Cardiac fibroblast (primary cell): Measurements from ENCODE around the gene DGUOK.
A peak's percentile ranks its signal among the peaks of the same experiment; 100 is the strongest.

Experiments used
- DNase-seq, 2 donors: peaks; one replicate each; pipeline versions ENCODE4 v3.0.0 to v3.0.0-alpha.2; 2010; ENCODE audit warnings: low read depth in 2 of 2
- H3K4me3 ChIP-seq, 2 donors: replicated peaks in 1 of 2; 1 replicate in 1 of 2; 2 replicates in 1 of 2; pipeline ENCODE4 v1.5.1; 2011; ENCODE audit warnings: low read depth in 2 of 2, low read length in 2 of 2, mild to moderate bottlenecking in 2 of 2, moderate library complexity in 1 of 2
- TF ChIP-seq, protein P1 (sequence below): IDR thresholded peaks from one replicate; pipeline ENCODE4 v1.5.1; 2011; ENCODE audit warnings: low read depth, mild to moderate bottlenecking, low read length, inconsistent platforms

The DGUOK gene

DNA sequence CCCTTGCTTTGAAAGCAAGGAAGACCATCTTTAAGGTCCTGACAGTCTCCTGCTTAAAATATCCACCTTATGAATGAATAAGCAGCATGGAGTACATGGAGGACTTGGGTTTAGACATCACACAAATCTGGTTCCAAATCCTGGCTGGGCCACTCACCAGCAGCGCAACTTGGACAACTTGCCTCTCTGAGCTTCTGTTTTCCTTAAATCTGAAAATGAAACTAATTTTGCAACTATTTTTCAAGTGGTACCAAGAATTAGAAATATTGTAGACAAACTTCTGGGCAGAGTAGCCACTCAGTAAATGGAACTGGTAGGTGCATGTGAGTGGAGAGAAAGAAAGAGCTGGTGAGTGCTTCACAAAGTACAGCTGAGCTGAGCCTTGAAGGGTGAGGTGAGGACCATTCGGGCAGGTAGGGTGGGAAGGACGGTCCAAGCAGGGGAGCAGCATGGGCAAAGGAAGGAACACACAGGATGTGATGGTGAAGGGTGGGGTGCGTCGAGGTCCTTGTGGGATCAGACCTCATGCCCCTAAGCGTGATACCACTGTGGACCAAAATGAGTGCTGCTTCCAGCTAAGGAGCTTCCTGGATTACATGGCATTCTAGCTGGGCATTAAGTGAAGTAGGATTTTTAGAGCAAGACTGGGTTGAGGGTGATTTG, 43.6 kb downstream of the DGUOK start:
- TF ChIP-seq, protein P1, sequence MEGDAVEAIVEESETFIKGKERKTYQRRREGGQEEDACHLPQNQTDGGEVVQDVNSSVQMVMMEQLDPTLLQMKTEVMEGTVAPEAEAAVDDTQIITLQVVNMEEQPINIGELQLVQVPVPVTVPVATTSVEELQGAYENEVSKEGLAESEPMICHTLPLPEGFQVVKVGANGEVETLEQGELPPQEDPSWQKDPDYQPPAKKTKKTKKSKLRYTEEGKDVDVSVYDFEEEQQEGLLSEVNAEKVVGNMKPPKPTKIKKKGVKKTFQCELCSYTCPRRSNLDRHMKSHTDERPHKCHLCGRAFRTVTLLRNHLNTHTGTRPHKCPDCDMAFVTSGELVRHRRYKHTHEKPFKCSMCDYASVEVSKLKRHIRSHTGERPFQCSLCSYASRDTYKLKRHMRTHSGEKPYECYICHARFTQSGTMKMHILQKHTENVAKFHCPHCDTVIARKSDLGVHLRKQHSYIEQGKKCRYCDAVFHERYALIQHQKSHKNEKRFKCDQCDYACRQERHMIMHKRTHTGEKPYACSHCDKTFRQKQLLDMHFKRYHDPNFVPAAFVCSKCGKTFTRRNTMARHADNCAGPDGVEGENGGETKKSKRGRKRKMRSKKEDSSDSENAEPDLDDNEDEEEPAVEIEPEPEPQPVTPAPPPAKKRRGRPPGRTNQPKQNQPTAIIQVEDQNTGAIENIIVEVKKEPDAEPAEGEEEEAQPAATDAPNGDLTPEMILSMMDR, result no peak
- H3K4me3 ChIP-seq, result no peak overlapping the region
- DNase-seq, result no peak

DNA sequence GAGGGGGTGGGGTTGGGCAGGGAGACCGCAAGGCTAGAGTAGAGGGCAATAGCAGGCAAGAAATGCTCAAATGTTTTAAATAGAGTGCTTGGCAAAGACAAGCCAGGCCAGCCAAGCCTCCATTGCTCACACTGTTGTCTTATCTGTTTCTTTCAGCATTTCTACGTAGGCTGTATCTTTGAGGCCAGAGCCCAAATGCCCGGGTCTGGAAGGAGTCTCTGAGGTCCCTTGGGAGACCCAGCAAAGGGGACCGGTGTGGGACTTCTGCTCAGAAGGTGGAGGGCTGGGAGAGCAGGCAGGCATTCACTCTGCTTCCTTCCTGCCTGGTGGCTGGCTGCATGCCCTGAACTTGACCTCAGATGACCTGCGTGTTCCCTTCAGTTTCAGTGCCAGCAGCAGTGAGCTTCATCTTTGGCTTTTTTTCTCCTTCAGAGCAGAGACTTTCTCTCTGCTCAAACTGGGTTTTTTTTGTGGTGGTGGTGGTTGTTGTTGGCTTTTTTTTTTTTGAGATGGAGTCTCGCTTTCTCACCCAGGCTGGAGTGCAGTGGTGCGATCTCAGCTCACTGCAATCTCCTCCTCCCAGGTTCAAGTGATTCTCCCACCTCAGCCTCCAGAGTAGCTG, 44.3 kb downstream of the DGUOK start:
- TF ChIP-seq, protein P1, result no peak
- DNase-seq, result peak; percentile 23 to 63
- H3K4me3 ChIP-seq, result no peak overlapping the region

DNA sequence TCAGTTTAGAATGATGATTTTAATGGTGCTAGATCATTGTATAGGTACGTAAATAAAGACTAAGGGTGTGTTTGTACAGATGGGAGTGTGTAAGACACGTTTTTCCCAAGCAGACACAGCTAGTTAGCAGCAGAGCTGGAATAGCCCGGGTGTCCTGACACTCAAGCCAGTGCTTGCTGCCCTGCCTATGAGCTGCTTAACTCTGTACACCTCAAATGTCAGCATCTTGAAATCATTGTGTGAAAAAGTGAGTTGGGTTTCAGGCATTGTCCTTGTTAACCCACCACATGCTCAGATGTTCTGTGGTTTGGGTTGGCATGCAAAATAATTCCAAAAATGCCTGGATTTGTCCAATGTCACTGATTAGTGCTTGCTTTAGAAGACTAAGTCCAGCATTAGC, 45.0 kb downstream of the DGUOK start:
- no peak for DNase-seq
- no peak overlapping the region for H3K4me3 ChIP-seq
- TF ChIP-seq, protein P1, result no peak

DNA sequence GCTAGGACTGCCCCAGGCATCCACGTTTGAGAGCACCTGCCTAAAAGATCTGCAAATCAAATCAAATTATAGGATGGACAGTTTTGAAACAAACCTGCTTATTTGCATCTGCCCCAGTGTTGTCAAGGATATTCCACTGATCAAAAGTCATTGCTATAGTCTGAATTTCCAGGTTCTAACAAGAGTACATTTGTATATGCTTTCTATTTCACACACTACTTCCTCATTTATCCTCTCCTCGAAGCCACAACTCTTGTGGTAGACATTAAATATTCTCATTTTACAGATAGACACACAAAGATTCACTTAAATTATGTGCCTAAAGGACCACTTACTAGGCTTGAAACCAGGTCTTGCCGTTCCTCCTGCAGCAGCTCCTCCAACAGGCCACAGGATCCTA, 46.2 kb downstream of the DGUOK start:
- H3K4me3 ChIP-seq, result no peak overlapping the region
- DNase-seq, result no peak
- TF ChIP-seq, protein P1, result no peak

DNA sequence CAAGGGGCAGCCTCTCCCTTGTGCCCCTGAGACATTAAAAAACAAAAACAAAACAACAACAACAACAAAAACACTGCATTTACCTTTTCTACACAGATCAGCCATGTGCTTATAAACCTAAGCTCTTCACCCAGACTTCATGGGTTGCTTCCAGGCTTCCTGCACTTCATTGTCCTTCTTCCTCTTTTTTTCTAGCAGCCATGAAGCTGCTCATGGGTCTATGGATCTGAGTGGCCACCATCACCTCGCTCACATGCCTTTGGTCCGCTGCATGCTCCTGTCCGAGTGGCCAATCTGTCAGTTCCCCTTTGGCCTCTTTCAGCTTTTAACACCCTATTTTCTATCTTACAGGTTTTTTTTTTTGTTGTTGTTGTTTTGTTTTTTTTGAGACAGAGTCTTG, 49.1 kb downstream of the DGUOK start:
- TF ChIP-seq, protein P1, result no peak
- DNase-seq, result no peak
- no peak overlapping the region for H3K4me3 ChIP-seq

DNA sequence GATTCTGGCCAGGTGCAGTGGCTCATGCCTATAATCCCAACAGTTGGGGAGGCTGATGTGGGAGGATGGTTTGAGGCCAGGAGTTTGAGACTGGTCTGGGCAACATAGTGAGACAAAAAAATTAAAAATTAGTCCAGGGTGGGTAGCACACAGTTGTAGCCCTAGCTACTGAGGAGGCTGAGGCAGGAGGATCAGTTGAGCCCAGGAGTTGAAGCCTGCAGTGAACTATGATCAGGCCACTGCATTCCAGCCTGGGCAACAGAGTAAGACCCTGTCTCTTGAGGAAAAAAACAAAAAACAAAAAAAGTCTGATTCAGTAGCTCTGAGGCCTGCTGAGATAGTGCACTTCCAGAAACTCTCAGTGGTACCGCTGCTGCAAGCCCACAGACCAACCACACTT, 50.1 kb downstream of the DGUOK start:
- H3K4me3 ChIP-seq, result no peak overlapping the region
- DNase-seq, result no peak
- TF ChIP-seq, protein P1, result no peak

DNA sequence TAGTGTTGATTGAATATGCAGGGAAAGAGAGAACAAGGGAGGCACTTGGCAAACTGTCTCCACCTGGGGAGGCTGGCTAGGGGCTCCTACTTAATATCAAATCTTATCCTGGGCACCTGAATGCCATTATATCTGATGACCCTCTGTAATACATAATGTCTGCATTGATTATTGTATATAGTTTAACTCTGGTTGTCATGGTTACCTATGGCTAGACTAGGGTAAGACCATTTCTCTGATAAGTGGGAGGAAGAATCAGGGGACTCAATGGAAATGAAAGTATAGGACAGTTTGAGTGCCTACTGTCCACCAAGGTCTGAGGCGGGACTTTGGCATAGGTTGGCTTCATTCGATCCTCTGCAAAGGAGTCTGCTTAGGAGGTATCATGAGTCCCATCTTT, 50.8 kb downstream of the DGUOK start:
- H3K4me3 ChIP-seq, result no peak overlapping the region
- DNase-seq, result no peak
- TF ChIP-seq, protein P1, result no peak
